GM19372 (cell line): ENCODE measurements around the gene SHBG.

Experiments used
- ATAC-seq: cut with Tn5 transposase; IDR thresholded peaks from one replicate; pipeline ENCODE4 v1.9.1; 2021; ENCODE audit warnings: mild to moderate bottlenecking, low read depth, moderate library complexity; ENCODE audit not compliant: unreplicated experiment

Gene SHBG

GRCh38 chr17:7644775-7645174 is 14.8 kb downstream of the SHBG start:
- no peak for ATAC-seq

- no peak for ATAC-seq
Observed at GRCh38 chr17:7646457-7646856, 16.5 kb downstream of the SHBG start.

GRCh38 chr17:7647018-7647417 is 17.1 kb downstream of the SHBG start:
- no peak for ATAC-seq

GRCh38 chr17:7650509-7651096 is 20.7 kb downstream of the SHBG start, which contains the start of gene ATP1B2:
ATP1B2 (plus strand) TSS chr17:7650926; CDS start chr17:7651519, 593 bp downstream.
- ATAC-seq, result no peak

GRCh38 chr17:7651097-7651664 is 21.2 kb downstream of the SHBG start:
- ATAC-seq, result no peak

GRCh38 chr17:7651665-7652387 is 21.9 kb downstream of the SHBG start:
- no peak for ATAC-seq

GRCh38 chr17:7652388-7653356 is 22.7 kb downstream of the SHBG start:
- ATAC-seq, result no peak

GRCh38 chr17:7654832-7655540 is 25.1 kb downstream of the SHBG start:
- no peak for ATAC-seq

GRCh38 chr17:7655541-7655840 is 25.6 kb downstream of the SHBG start:
- ATAC-seq, result no peak

GRCh38 chr17:7656958-7657609 is 27.1 kb downstream of the SHBG start:
- no peak for ATAC-seq

GRCh38 chr17:7667656-7668406 is 37.9 kb downstream of the SHBG start:
- ATAC-seq, result no peak

- no peak for ATAC-seq
Observed at GRCh38 chr17:7668482-7668881, 38.5 kb downstream of the SHBG start.

- no peak for ATAC-seq
Observed at GRCh38 chr17:7673239-7673638, 43.3 kb downstream of the SHBG start.

- no peak for ATAC-seq
Observed at GRCh38 chr17:7674934-7675333, 45.0 kb downstream of the SHBG start.

- ATAC-seq, result no peak
Observed at GRCh38 chr17:7676533-7676932, 46.6 kb downstream of the SHBG start.

- ATAC-seq, result no peak
Observed at GRCh38 chr17:7677388-7678067, 47.6 kb downstream of the SHBG start.
